Measurements from ENCODE around the gene SPTLC3.

GRCh38 chr20:13170771-13171170 is 162.0 kb downstream of the SPTLC3 start:
- TF ChIP-seq POLR2AphosphoS5 (IDR thresholded peaks at IDR 0.05), result no peak
- no peak for TF ChIP-seq POLR2A (IDR thresholded peaks at IDR 0.05)
- TF ChIP-seq, protein P1, sequence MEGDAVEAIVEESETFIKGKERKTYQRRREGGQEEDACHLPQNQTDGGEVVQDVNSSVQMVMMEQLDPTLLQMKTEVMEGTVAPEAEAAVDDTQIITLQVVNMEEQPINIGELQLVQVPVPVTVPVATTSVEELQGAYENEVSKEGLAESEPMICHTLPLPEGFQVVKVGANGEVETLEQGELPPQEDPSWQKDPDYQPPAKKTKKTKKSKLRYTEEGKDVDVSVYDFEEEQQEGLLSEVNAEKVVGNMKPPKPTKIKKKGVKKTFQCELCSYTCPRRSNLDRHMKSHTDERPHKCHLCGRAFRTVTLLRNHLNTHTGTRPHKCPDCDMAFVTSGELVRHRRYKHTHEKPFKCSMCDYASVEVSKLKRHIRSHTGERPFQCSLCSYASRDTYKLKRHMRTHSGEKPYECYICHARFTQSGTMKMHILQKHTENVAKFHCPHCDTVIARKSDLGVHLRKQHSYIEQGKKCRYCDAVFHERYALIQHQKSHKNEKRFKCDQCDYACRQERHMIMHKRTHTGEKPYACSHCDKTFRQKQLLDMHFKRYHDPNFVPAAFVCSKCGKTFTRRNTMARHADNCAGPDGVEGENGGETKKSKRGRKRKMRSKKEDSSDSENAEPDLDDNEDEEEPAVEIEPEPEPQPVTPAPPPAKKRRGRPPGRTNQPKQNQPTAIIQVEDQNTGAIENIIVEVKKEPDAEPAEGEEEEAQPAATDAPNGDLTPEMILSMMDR (IDR thresholded peaks at IDR 0.05), result no peak

Data from breast epithelium (tissue), 3 donors.